Measurements from ENCODE around the gene APOC1. TPM values are rescaled to one million over a fixed set of nuclear protein-coding genes. Genes with fewer than 3 reads are reported as not detected.

Gene APOC1
- total and polyA plus RNA-seq, 4 donors = 14.0 to 1,030 (median 217) TPM

- WGBS, 2 donors = 92 to 94% methylated on average over 4 of the region's 4 CpGs
- no peaks in the 10 kb centered on the region for H3K9me3 ChIP-seq (ENCODE audit: control insufficient read depth in 4 of 4, insufficient read depth in 3 of 4, low read length in 3 of 4)
- no peaks in the 10 kb centered on the region for H3K36me3 ChIP-seq (ENCODE audit: control insufficient read depth in 4 of 4, insufficient read depth in 4 of 4, low read length in 4 of 4)
- H3K27me3 ChIP-seq (ENCODE audit: control insufficient read depth in 3 of 3, insufficient read depth in 3 of 3, low read length in 2 of 3) = no peaks in the 10 kb centered on the region
- TF ChIP-seq, protein P1, sequence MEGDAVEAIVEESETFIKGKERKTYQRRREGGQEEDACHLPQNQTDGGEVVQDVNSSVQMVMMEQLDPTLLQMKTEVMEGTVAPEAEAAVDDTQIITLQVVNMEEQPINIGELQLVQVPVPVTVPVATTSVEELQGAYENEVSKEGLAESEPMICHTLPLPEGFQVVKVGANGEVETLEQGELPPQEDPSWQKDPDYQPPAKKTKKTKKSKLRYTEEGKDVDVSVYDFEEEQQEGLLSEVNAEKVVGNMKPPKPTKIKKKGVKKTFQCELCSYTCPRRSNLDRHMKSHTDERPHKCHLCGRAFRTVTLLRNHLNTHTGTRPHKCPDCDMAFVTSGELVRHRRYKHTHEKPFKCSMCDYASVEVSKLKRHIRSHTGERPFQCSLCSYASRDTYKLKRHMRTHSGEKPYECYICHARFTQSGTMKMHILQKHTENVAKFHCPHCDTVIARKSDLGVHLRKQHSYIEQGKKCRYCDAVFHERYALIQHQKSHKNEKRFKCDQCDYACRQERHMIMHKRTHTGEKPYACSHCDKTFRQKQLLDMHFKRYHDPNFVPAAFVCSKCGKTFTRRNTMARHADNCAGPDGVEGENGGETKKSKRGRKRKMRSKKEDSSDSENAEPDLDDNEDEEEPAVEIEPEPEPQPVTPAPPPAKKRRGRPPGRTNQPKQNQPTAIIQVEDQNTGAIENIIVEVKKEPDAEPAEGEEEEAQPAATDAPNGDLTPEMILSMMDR (IDR thresholded peaks at IDR 0.05; ENCODE audit: control extremely low read depth, extremely low read depth) = no peak
- no peak overlapping the region for H3K4me3 ChIP-seq
- no peak overlapping the region for H3K27ac ChIP-seq (ENCODE audit: low read depth in 1 of 2, low read length in 1 of 2)
- ATAC-seq (ENCODE audit: insufficient read depth, low FRiP score) (no peak), DNase-seq (no peak)
- peaks cover 0 to 14% (median 3%) of the 10 kb centered on the region in 5 donors for H3K4me1 ChIP-seq (ENCODE audit: control insufficient read depth in 5 of 5, insufficient read depth in 5 of 5, low read length in 5 of 5)
- no peak overlapping the region for H3K9ac ChIP-seq (ENCODE audit: insufficient read depth in 1 of 2, low read length in 2 of 2)
Observed at GRCh38 chr19:44931541-44931940, 17.1 kb downstream of the APOC1 start.

- WGBS, 2 donors = 64 to 66% methylated on average over 5 of the region's 5 CpGs
- no peaks in the 10 kb centered on the region for H3K27me3 ChIP-seq (ENCODE audit: control insufficient read depth in 3 of 3, insufficient read depth in 3 of 3, low read length in 2 of 3)
- no peaks in the 10 kb centered on the region for H3K9me3 ChIP-seq (ENCODE audit: control insufficient read depth in 4 of 4, insufficient read depth in 3 of 4, low read length in 3 of 4)
- H3K4me1 ChIP-seq (ENCODE audit: control insufficient read depth in 5 of 5, insufficient read depth in 5 of 5, low read length in 5 of 5) = peaks cover 0 to 2% (median 0%) of the 10 kb centered on the region in 5 donors
- H3K27ac ChIP-seq (ENCODE audit: low read depth in 1 of 2, low read length in 1 of 2) = no peak overlapping the region
- no peak overlapping the region for H3K4me3 ChIP-seq
- no peak for DNase-seq
- no peak overlapping the region for H3K9ac ChIP-seq (ENCODE audit: insufficient read depth in 1 of 2, low read length in 2 of 2)
- H3K36me3 ChIP-seq (ENCODE audit: control insufficient read depth in 4 of 4, insufficient read depth in 4 of 4, low read length in 4 of 4) = no peaks in the 10 kb centered on the region
- TF ChIP-seq, protein P1 (IDR thresholded peaks at IDR 0.05; ENCODE audit: control extremely low read depth, extremely low read depth) = no peak
- ATAC-seq (ENCODE audit: insufficient read depth, low FRiP score) = no peak
Observed at GRCh38 chr19:44939668-44940067, 25.3 kb downstream of the APOC1 start.

- Histone ChIP-seq H3K9me3 (ENCODE audit: control insufficient read depth in 4 of 4, insufficient read depth in 3 of 4, low read length in 3 of 4) (no peaks in the 10 kb centered on the region), H3K4me3 (no peak within 1 kb of the TSS), H3K4me1 (ENCODE audit: control insufficient read depth in 5 of 5, insufficient read depth in 5 of 5, low read length in 5 of 5) (peaks cover 0 to 1% (median 0%) of the 10 kb centered on the region in 5 donors), H3K27ac (ENCODE audit: low read depth in 1 of 2, low read length in 1 of 2) (no peak within 1 kb of the TSS), H3K36me3 (ENCODE audit: control insufficient read depth in 4 of 4, insufficient read depth in 4 of 4, low read length in 4 of 4) (no peaks in the 10 kb centered on the region), H3K9ac (ENCODE audit: insufficient read depth in 1 of 2, low read length in 2 of 2) (no peak within 1 kb of the TSS), H3K27me3 (ENCODE audit: control insufficient read depth in 3 of 3, insufficient read depth in 3 of 3, low read length in 2 of 3) (no peaks in the 10 kb centered on the region)
- WGBS, 2 donors = 85 to 88% methylated on average over 14 of the region's 14 CpGs
- ATAC-seq (ENCODE audit: insufficient read depth, low FRiP score) (no peak), DNase-seq (no peak)
- TF ChIP-seq, protein P1 (IDR thresholded peaks at IDR 0.05; ENCODE audit: control extremely low read depth, extremely low read depth) = no peak
Observed at GRCh38 chr19:44942067-44942571, 27.7 kb downstream of the APOC1 start, which contains the start of gene APOC4. Gene APOC4 (plus strand): TSS chr19:44942237. CDS start chr19:44942278, 41 bp downstream.

DNA sequence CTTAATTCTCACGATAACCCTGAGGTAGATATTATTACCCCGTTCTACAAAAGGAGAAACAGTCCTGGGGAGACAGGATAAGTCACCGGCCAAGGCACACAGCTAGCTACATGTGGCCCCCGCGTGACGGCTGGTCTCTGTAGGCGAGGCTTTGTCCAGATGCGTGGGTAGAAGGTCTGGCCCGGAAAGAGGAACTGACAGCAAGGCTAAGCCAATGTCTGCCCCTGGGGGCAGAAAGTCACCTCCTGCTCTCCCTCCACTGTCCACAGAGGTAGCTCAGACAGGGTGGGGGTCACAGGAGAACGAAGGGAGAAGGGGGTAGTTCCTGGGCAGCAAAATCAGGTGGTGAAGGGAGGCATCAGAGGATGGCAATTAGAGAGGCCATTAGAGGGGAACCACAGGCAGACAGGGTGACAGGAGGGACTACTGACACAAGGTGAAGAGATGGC is 29.4 kb downstream of the APOC1 start:
- TF ChIP-seq, protein P1 (IDR thresholded peaks at IDR 0.05; ENCODE audit: control extremely low read depth, extremely low read depth) = no peak
- Histone ChIP-seq H3K9me3 (ENCODE audit: control insufficient read depth in 4 of 4, insufficient read depth in 3 of 4, low read length in 3 of 4) (no peaks in the 10 kb centered on the region), H3K4me1 (ENCODE audit: control insufficient read depth in 5 of 5, insufficient read depth in 5 of 5, low read length in 5 of 5) (peaks cover 0 to 1% (median 0%) of the 10 kb centered on the region in 5 donors), H3K27me3 (ENCODE audit: control insufficient read depth in 3 of 3, insufficient read depth in 3 of 3, low read length in 2 of 3) (no peaks in the 10 kb centered on the region), H3K36me3 (ENCODE audit: control insufficient read depth in 4 of 4, insufficient read depth in 4 of 4, low read length in 4 of 4) (no peaks in the 10 kb centered on the region), H3K27ac (ENCODE audit: low read depth in 1 of 2, low read length in 1 of 2) (no peak overlapping the region), H3K4me3 (no peak overlapping the region), H3K9ac (ENCODE audit: insufficient read depth in 1 of 2, low read length in 2 of 2) (no peak overlapping the region)
- ATAC-seq (ENCODE audit: insufficient read depth, low FRiP score) (peak; percentile 58), DNase-seq (no peak)
- WGBS, 2 donors = 31 to 56% methylated on average over 10 of the region's 10 CpGs

All from lung (tissue), 12 donors.